HG03135 (cell line): ENCODE measurements around the gene BTLA.
A peak's percentile ranks its signal among the peaks of the same experiment; 100 is the strongest.
"Not testable (repeated sequence)": the region's sequence is repeated elsewhere in the genome, so short reads cannot be mapped to it uniquely, and the experiment has no call there.

ENCODE experiments used
- ATAC-seq: cut with Tn5 transposase; IDR thresholded peaks from one replicate; pipeline ENCODE4 v1.9.1; 2021; ENCODE audit warnings: mild to moderate bottlenecking, moderate library complexity; ENCODE audit not compliant: unreplicated experiment

The BTLA gene

GRCh38 chr3:112498914-112499711 is at the start of gene BTLA:
Gene BTLA, minus strand, starts transcription at chr3:112499472. Its CDS starts 114 bp downstream, at chr3:112499358.
- ATAC-seq, result peak; percentile 47

DNA sequence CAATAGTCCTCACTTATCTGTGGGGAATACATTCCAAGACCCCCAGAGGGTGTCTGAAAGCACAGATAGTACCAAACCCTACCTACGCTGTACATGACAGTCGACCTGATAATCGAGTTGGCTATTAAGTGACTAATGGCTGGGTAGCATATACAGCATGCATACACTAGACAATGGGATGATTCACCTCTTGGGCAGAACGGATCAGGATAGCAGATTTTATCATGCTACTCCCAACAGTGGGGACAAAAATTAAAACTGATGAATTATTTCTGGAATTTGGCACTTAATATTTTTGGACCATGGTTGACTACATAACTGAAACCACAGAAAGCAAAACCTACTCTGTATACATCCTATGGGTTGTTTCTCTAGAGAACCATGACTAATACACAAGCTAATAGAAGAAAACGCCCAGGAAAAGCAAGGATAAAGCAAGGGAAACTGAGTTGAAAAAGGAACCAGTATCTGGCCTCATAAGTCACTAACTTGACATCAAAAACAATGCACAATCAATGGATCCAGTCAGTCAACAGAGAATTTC is 47.0 kb upstream of the BTLA start:
- ATAC-seq, result no peak

- ATAC-seq, result peak; percentile 90
Measured at GRCh38 chr3:112539825-112540650, 40.8 kb upstream of the BTLA start.

DNA sequence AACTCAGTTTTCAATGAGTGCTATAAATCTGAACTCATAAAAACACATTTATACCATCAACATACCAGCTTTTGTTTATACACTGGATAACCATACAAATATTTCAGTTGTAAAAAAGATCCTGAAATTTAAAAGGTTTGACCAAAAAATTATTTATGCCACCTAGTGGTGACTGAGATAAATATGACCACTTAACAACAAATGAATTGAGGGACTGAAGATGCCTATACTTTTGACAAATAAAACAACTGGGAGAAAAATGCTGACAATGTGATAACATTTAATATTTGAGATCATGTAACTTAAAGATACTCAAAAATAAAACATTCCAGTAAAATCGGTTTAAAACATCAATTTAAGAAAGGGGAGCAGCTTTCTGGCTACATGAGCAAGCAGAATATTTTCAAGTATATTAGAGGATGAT is 32.1 kb upstream of the BTLA start:
- ATAC-seq, result no peak

GRCh38 chr3:112530573-112530972 is 31.3 kb upstream of the BTLA start:
- ATAC-seq, result no peak

GRCh38 chr3:112524127-112524526 is 24.9 kb upstream of the BTLA start:
- not testable (repeated sequence) for ATAC-seq

DNA sequence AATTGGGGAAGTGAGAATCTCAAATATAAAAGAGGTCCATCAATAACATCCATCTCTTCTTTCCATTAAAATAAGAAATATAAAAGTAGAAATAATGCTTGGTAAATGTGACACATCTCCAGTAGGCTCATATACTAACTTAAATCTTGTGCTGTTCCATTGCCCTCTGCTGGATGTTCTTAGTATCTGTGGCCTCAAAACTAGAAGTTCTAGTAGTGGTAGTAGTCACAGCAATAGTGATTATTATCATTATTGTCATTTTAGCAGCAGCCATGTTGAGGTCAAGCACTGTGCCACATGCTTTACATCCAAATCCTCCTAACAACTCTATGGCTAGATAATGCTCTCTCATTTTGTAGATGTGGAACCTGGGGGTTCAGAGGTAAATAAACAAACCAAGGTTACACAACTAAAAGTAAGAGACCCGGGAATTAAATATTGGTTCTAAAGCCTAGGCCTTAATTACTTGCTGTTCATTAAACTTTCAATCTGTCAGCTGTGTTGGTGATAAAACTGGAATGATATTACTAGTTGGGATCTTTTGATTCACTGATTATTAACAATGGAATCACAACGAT is 20.2 kb upstream of the BTLA start:
- ATAC-seq, result peak; percentile 54

DNA sequence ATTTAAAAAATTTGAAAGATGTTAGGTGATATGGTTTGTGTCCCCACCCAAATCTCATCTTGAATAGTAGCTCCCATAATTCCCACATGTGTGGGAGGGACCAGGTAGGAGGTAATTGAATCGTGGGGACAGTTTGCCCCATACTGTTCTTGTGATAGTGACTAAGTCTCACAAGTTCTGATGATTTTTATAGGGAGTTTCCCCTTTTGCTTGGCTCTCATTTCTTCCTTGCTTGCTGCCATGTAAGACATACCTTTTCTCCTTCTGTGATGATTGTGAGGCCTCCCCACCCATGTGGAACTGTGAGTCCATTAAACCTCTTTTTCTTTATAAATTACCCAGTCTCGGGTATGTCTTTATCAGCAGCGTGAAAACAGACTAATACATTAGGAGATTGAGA is 19.7 kb upstream of the BTLA start:
- not testable (repeated sequence) for ATAC-seq

- peak; percentile 100 for ATAC-seq
Measured at GRCh38 chr3:112514527-112515128, 15.4 kb upstream of the BTLA start.

DNA sequence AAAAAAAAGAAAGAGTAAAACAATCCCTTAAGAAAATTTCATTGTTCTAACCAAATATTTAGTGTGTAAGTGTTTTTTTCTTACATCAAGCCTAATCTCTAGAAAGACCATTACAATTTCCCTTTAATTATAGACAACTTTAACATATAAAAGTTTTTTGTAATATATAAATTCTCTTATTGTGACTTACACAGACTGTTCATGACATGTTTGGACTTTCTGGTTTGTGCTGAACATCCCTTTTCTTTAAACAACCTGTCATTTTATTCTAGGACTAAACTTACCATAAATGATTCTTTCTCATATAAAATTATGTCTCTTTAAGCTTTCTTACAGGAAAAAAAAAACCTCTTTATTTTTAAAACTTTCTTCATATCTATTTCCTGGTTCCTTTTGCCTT is 13.0 kb upstream of the BTLA start:
- ATAC-seq, result no peak

DNA sequence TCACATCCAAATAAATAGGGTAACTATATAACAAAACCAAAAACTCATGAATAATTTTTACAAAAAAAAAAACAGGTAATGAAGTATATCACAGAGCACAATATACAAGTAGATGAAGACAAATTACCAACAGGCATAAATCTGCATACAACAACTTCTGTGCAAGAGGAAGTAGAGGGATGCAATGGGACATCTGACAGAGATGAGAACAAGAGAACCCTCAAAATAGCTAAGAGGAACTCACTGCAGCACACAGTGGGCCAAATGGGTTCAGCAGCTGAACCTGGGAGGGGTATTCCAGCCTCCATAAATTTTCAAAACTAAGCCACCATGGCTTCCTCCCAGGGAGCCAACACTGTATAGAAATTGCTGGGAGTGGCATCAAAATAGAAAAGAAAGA is 9.6 kb upstream of the BTLA start:
- ATAC-seq, result no peak

GRCh38 chr3:112508261-112508660 is 9.0 kb upstream of the BTLA start:
- no peak for ATAC-seq

DNA sequence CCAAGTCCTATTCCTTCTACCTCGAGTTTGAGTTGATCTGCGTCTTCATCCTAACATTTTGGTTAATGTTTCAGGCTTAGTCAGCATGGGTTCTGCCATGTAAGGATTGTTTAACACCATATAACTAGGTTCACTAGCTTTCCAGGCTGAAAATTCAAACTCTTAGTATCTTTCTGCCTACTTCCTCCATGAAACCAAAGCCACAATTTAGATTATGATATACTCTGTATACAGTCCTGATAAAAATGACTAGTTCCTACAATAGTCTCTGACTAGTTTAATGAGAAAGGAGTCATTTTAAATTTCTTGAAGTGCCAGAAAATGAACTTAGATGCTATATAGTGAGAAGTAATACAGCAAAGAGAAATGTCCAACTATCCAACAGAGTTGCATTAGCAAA is 6.6 kb upstream of the BTLA start:
- no peak for ATAC-seq

GRCh38 chr3:112504123-112504522 is 4.9 kb upstream of the BTLA start:
- no peak for ATAC-seq

- no peak for ATAC-seq
Measured at GRCh38 chr3:112503304-112503972, 4.2 kb upstream of the BTLA start.

DNA sequence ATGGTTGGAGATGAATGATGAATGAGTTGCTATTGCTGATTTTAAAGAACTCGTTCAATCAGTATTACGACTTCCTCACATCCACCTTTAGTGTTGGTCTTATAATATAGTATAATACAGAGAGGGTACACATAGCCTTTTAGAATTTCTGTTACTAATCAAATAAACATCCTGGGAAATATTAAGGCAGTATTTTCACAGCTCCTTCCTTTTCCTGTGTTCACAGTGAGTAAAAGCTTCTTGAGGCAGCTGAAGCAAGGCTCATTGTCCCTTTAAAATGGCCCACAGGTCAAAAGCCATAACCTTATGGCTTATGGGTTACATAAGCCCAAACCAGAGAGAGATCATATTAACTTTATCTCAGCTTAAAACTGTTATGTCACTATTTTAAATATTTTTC is 1.3 kb upstream of the BTLA start:
- ATAC-seq, result no peak

GRCh38 chr3:112497897-112498548 is 1.2 kb downstream of the BTLA start:
- ATAC-seq, result no peak

DNA sequence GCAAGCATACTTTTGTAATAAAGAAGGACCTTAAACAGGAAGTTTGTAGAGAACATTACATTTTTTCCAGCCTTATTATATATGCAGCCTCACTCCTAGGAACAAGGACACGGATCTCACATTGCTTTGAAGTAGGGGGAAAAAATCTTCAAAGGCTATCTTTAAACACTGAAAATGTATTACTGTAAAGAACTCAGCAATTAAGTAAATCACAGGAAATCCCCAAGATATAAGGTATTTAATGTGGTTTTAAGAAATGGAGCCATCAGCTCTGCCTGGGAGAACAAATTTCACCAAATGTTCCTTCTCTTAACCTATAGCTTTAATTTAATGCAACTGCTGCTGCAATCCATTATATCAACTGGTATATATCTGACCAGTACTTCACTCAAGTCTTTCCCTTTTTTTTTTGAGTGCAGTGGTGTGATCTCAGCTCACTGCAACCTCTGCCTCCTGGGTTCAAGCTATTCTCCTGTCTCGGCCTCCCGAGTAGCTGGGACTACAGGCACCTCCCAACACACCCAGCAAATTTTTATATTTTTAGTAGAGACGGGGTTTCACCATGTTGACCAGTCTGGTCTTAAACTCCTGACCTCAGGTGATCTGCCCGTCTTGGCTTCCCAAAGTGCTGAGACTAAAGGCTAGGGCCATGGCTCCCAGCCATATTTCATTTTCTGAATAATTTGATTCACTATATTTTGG is 2.8 kb downstream of the BTLA start:
- ATAC-seq, result no peak

- ATAC-seq, result not testable (repeated sequence)
Measured at GRCh38 chr3:112494448-112494767, 4.9 kb downstream of the BTLA start.
